ENCODE measurements around the gene HOXA2.

HOXA2 gene

GRCh38 chr7:27078616-27079233 is 23.8 kb downstream of the HOXA2 start:
- no peak for DNase-seq (ENCODE audit: low spot score)

GRCh38 chr7:27073076-27073475 is 29.4 kb downstream of the HOXA2 start:
- DNase-seq (ENCODE audit: low spot score), result no peak

- DNase-seq (ENCODE audit: low spot score), result no peak
These were observed 30.7 kb downstream of the HOXA2 start for GRCh38 chr7:27071622-27072390.

GRCh38 chr7:27068259-27068658 is 34.2 kb downstream of the HOXA2 start:
- DNase-seq (ENCODE audit: low spot score), result no peak

- DNase-seq (ENCODE audit: low spot score), result no peak
These were observed 36.3 kb downstream of the HOXA2 start for GRCh38 chr7:27066148-27066547.

- no peak for DNase-seq (ENCODE audit: low spot score)
These were observed 36.8 kb downstream of the HOXA2 start for GRCh38 chr7:27065709-27066108.

GRCh38 chr7:27064661-27065060 is 37.8 kb downstream of the HOXA2 start:
- DNase-seq (ENCODE audit: low spot score), result no peak

- no peak for DNase-seq (ENCODE audit: low spot score)
These were observed 38.3 kb downstream of the HOXA2 start for GRCh38 chr7:27064159-27064558.

- DNase-seq (ENCODE audit: low spot score), result no peak
These were observed 39.5 kb downstream of the HOXA2 start for GRCh38 chr7:27062946-27063345.

- no peak for DNase-seq (ENCODE audit: low spot score)
These were observed 49.3 kb downstream of the HOXA2 start for GRCh38 chr7:27053153-27053552.

- no peak for DNase-seq (ENCODE audit: low spot score)
These were observed 51.0 kb downstream of the HOXA2 start for GRCh38 chr7:27051451-27051850.
